Measurements from ENCODE around the gene CEP57. TPM values are rescaled to one million over a fixed set of nuclear protein-coding genes. Genes with fewer than 3 reads are reported as not detected.
A peak's percentile ranks its signal among the peaks of the same experiment; 100 is the strongest.

The CEP57 gene
- total RNA-seq, 2 donors from 2014 or later, result 54.6 to 88.1 TPM

GRCh38 chr11:95788921-95789505, 1.3 kb upstream of the CEP57 start:
- Histone ChIP-seq H3K27ac (ENCODE audit: low read depth, low read length) (peak overlapping the region; percentile 98), H3K27me3 (ENCODE audit: control insufficient read depth, insufficient read depth, low read length, poor library complexity, severe bottlenecking) (no peaks in the 10 kb centered on the region), H3K4me1 (ENCODE audit: control insufficient read depth, insufficient read depth, low read length) (no peaks in the 10 kb centered on the region), H3K36me3 (ENCODE audit: control insufficient read depth, insufficient read depth, low read length) (peaks cover 41% of the 10 kb centered on the region), H3K4me3 (ENCODE audit: low read length) (peak overlapping the region; percentile 97), H3K9ac (ENCODE audit: extremely low read depth, low read length, poor library complexity, severe bottlenecking) (peak overlapping the region; percentile 97), H3K9me3 (ENCODE audit: control insufficient read depth, low read length) (no peaks in the 10 kb centered on the region)
- Mint-ChIP-seq H3K4me3 (peak overlapping the region; percentile 99), H3K27ac (peak overlapping the region; percentile 91), H3K9me3 (no peaks in the 10 kb centered on the region), H3K36me3 (ENCODE audit: low read depth) (peaks cover 38% of the 10 kb centered on the region), H3K4me1 (peaks cover 25% of the 10 kb centered on the region), H3K27me3 (ENCODE audit: insufficient read depth) (no peaks in the 10 kb centered on the region)
- 0 to 1% methylated on average over 19 to 34 of the region's 34 CpGs for WGBS, 2 experiments (ENCODE audit: insufficient coverage in 1 of 2, insufficient read length in 1 of 2)
- TF ChIP-seq CTCF (conservative IDR thresholded peaks at IDR 0.05), result peak; percentile 70
- DNase-seq, result peak; percentile 82

GRCh38 chr11:95789506-95790122, 684 bp upstream of the CEP57 start, which contains the start of gene FAM76B:
FAM76B (minus strand) TSS chr11:95789782; CDS start chr11:95789478, 304 bp downstream.
- peak within 1 kb of the TSS; percentile 100 for H3K27ac Mint-ChIP-seq
- peak within 1 kb of the TSS; percentile 98 for H3K27ac ChIP-seq (ENCODE audit: low read depth, low read length)

More at GRCh38 chr11:95789506-95790122, 684 bp upstream of the CEP57 start, which contains the start of gene FAM76B:
- H3K9me3 ChIP-seq (ENCODE audit: control insufficient read depth, low read length), result no peaks in the 10 kb centered on the region
- H3K36me3 ChIP-seq (ENCODE audit: control insufficient read depth, insufficient read depth, low read length), result peaks cover 37% of the 10 kb centered on the region
- Mint-ChIP-seq H3K27me3 (ENCODE audit: insufficient read depth) (no peaks in the 10 kb centered on the region), H3K9me3 (no peaks in the 10 kb centered on the region), H3K4me1 (peaks cover 31% of the 10 kb centered on the region), H3K4me3 (peak within 1 kb of the TSS; percentile 99), H3K36me3 (ENCODE audit: low read depth) (peaks cover 33% of the 10 kb centered on the region)
- H3K4me1 ChIP-seq (ENCODE audit: control insufficient read depth, insufficient read depth, low read length), result no peaks in the 10 kb centered on the region
- no peaks in the 10 kb centered on the region for H3K27me3 ChIP-seq (ENCODE audit: control insufficient read depth, insufficient read depth, low read length, poor library complexity, severe bottlenecking)
- H3K9ac ChIP-seq (ENCODE audit: extremely low read depth, low read length, poor library complexity, severe bottlenecking), result peak within 1 kb of the TSS; percentile 97
- DNase-seq, result peak; percentile 99
- H3K4me3 ChIP-seq (ENCODE audit: low read length), result peak within 1 kb of the TSS; percentile 97
- WGBS, 2 experiments (ENCODE audit: insufficient coverage in 1 of 2, insufficient read length in 1 of 2), result 0% methylated on average over 29 to 62 of the region's 62 CpGs
- TF ChIP-seq CTCF (conservative IDR thresholded peaks at IDR 0.05), result no peak

Data from endodermal cell (in vitro differentiated cells).